Measurements from ENCODE around the gene PTGR3.
"Not testable (repeated sequence)": the region's sequence is repeated elsewhere in the genome, so short reads cannot be mapped to it uniquely, and the experiment has no call there.

Gene PTGR3

DNA sequence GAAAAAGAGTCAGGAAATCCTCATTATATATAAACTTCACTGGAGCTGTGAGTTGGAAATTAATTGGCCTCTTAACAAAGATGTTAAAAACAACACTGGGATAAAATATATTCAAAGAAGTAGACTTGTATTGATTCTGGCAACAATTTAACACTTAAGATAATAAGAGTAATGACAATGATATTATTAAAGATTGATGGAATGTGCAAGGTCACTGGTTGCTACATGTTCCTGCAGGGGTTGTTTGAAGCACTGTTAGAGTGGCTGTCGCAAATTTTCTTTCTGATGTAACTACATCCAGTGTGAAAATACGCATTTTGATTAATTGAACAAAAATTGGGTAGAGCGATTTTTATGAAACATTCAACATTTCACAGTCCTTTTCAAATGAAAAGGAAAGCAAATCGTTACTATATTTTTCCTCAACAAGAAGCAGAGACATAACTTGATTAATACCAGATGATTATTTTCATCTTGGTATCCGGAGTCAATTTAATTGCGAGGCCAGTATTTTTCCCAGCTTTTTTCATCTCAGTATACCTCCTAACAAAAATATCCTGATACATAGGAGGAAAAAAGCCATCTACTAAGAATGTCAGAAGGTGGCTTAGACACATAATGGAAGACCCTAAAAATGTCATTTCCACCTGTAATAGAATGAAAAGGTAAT is 6.1 kb downstream of the PTGR3 start:
- DNase-seq (ENCODE audit: low read depth) = no peak

DNA sequence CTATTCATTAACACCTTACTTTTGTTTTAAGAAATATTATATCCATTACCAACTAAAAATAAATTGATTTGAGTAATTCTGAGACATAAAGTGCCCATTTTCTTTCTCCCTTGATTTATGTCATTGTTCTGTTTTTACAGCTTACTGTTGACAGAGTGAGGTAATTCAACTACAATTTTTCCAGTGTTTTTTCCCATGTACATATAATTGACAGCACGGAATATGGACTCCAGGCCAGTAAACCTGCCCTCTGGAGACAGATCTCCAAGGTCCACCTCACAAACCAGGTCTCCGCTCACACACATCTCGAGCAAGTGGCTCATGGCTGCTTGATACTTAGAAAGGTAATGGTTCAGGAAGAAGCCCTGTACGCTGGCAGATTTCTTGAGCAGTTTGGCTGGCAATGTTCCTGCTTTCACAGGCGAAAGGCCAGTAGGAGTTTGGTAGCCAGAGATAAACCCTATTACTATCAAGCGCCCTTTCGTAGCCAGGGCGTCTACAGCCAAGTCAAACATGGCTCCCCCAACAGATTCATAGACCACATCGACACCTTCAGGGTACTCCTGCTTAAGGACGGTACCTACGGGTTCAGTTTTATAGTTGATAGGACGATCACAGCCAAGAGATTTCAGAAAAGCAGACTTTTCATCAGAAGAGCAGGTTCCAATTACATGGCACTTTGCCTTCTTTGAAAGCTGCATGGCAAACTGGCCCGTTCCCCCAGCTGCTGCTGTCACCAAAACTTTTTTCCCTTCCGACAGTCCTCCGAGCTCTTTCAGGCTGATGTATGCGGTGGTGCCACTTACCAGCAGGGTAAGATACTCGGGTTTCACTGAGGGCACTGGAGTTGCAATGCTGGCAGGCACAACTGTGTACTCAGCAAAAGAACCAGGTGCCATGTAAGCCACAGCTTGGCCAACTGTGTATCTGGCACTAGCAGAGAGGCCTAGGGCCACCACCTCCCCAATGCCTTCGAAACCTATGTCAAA is 7.4 kb downstream of the PTGR3 start:
- DNase-seq (ENCODE audit: low read depth) = no peak

DNA sequence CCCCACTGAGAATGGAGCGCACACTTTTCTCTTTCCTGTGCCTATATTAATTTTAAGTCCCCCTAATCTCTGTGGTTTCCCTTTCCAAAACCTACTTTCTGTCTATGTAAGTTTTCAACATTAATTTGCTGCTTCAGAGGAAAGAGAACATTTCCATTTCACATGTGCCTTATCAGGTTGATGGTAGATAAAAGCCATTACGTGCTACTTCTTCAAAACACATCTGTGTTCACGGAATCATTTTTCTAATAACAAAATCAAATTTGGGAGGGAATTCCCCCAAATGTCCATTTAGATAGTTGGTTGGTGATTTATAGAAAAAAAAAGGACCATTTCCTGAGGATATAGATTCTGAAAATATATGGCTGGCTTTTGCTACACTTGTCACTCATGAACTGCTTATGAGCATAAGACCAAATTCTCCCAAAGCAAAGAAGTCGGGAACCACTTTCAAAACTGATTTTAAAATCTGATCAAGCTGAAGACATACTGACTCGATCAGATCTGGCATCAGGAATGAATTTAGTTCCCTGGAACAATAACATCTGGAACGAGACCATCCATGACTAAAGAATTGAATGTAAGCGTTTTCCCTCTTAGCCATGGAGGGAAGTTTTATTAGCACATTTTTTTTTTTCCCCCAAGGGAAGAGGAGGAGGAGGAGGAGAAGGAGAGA is 8.2 kb downstream of the PTGR3 start:
- DNase-seq (ENCODE audit: low read depth) = no peak

DNA sequence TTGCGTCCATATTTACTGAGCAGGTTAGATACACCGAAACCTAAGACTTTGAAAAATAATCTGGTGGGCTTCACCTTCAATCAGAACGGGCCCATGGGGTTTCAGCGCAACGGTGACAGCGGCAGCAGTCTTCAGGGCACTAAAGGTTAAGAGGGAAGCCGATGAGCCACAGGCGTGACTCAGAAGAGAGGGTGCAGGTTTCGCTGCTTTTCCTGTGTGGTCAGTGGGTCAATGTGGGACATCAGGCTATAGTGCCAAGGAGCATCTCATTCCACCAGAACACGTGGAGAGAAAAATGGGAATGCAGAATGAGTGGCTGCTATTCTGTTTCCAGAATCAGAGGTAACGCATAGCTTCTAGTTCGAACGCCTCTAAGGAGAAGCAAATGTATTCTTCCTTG is 8.9 kb downstream of the PTGR3 start:
- no peak for DNase-seq (ENCODE audit: low read depth)

- DNase-seq (ENCODE audit: low read depth) = no peak
Observed at GRCh38 chr18:75199327-75199726, 9.6 kb downstream of the PTGR3 start.

DNA sequence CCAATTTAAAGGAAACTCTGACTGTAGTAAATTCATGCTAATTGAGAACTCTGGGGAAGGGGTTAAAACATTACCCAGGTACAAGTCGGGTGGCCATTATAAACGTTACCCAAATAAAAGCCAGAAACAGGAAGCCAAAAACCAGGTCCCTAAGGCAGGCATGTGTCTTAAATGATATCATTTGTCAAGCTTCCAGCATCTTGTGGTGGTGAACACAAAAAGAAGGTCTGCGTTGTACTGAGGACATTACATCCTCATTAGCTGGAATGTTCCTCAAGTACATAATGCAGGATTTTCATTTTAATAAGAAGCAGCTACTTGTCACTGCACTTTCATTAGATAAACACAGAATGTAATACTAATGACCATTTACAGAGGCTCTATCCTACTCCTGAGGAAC is 10.9 kb downstream of the PTGR3 start:
- DNase-seq (ENCODE audit: low read depth) = no peak

GRCh38 chr18:75192899-75193298 is 16.0 kb downstream of the PTGR3 start:
- no peak for DNase-seq (ENCODE audit: low read depth)

DNA sequence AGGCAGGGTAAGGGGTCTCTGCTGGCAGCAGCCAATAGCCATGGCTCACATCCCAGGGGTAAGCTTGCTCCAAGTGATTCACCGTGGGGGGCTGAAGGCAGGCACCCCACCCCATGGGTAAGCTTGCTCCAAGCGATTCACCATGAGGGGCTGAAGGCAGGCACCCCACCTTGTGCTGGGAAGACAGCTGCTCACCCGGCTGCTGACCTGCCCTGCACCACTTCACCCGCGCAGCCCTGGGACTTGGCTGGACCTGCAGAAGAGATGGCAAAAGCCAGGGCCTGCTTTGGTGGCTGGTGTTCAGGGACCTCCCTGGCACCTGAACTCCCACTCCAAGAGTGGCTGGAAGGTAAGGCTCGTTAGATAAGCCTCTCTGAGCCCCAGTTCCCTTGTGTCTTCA is 19.2 kb downstream of the PTGR3 start:
- DNase-seq (ENCODE audit: low read depth) = no peak

- DNase-seq (ENCODE audit: low read depth) = not testable (repeated sequence)
Observed at GRCh38 chr18:75187702-75188101, 21.2 kb downstream of the PTGR3 start.

- no peak for DNase-seq (ENCODE audit: low read depth)
Observed at GRCh38 chr18:75185460-75185859, 23.5 kb downstream of the PTGR3 start.

GRCh38 chr18:75183973-75184493 is 24.9 kb downstream of the PTGR3 start:
- DNase-seq (ENCODE audit: low read depth) = no peak

DNA sequence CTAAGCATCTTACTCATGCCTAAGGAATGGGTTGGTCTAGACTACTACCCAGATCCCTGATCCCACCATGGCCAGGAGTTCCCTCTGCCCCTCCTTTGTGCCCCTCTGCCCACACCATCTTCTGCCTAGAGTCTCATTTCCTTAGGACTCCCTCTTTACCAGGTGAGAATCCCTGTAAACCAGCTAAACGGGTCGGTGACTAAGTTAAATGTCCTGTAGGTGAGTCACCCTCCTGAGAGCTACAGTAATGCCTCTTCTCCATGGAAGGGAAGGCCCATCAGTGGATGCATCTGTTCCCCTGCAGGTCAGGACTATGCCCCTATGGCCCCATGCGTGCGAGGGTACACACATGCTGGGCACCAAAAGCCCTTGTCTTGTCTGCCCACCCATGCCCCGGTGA is 25.4 kb downstream of the PTGR3 start:
- no peak for DNase-seq (ENCODE audit: low read depth)

DNA sequence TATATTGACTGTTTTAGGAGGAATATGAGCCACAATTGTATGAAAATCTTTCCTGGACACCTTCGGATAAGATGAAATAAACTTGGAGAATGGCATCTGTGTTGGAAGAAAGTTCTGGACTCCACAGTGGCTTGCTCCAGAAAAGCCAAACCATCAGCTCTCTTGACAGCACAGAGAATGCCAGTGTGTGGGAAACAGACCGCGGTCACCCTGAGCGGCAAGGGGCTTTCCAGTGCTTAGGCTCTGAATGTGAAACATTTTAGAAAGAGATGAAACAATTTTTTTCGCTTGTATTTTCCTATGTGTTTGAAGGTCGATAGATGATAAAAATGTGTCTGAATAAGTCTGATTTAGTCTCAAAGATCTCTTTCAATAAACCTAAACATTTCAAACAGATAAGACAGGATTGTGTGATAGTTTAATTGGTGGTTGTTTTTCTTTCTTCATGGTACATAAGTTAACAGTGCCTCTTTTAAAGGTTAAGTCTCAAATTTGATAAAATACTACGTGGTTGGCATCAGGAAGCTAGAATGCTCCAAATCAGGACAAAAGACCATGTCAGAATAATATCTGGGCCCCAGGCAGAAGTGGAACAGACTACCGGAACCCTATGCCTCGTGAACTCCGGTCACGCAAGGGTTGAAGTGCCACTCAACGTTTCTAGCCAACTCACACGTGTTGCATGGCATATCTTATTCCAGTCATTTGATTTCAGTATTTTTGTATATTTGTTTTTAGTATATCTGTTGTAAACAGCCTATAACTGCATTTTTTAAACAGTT is 28.9 kb downstream of the PTGR3 start:
- DNase-seq (ENCODE audit: low read depth) = no peak

GRCh38 chr18:75178376-75178775 is 30.6 kb downstream of the PTGR3 start:
- no peak for DNase-seq (ENCODE audit: low read depth)

DNA sequence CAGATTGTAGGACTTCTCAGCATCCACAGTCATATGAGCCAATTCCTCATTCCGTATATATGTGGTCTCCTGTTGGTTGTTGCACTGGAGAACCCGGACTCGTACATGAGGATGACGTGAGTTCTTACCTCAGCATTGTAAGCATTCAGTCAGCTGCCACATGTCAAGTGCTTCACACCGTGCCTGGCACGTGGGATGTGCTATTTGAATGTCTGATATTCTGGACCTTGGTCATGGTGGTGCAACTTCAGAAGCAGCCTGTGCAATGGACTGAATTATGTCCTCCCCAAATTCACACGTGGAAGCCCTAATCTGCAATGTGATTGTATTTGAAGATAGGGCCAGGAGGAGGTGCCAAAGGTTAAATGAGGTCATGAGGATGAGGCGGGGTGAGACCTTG is 32.1 kb downstream of the PTGR3 start:
- DNase-seq (ENCODE audit: low read depth) = no peak

- DNase-seq (ENCODE audit: low read depth) = no peak
Observed at GRCh38 chr18:75173738-75174137, 35.2 kb downstream of the PTGR3 start.

- DNase-seq (ENCODE audit: low read depth) = no peak
Observed at GRCh38 chr18:75173125-75173432, 35.9 kb downstream of the PTGR3 start.

GRCh38 chr18:75172299-75173124 is 36.4 kb downstream of the PTGR3 start:
- DNase-seq (ENCODE audit: low read depth) = no peak

DNA sequence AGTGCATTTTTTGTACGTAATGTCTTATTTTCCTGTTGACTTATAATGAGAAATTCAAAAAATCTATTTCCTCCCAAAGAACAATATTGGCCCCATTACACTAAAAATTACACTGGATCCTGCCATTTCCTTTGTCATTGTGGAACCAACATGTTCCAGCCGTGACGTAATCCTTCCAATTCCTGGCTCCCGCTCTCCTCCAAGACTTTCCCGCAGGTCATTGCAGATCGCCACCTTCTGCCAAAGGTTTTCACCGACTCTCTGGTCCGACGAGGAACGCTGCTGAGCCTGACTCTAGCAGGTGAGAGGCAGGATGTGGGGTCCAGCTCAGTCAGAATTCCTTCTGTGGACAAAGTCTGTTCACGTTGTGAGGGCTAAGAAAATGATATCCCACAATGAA is 38.0 kb downstream of the PTGR3 start:
- DNase-seq (ENCODE audit: low read depth) = no peak

- DNase-seq (ENCODE audit: low read depth) = no peak
Observed at GRCh38 chr18:75170022-75170789, 38.7 kb downstream of the PTGR3 start.

Measured in stromal cell of bone marrow (primary cell).